Caco-2 (cell line): ENCODE measurements around the gene TP63. TPM values are rescaled to one million over a fixed set of nuclear protein-coding genes. Genes with fewer than 3 reads are reported as not detected.

ENCODE experiments used
- BruUV-seq: library from RNA; stranded (reverse); fragments of 400-500 nt; replicated peaks from 2 replicates; lab custom pipeline; 2021; lab: Mats Ljungman, UMichigan
- CTCF ChIA-PET: fragments of 300-600 bp; sonication (Branson Sonifier 250); formaldehyde crosslinking; loops from one replicate; lab custom pipeline; 2022; ENCODE audit warnings: antibody characterized with exemption; lab: Charles Lee
- POLR2A ChIA-PET: fragments of 300-600 bp; sonication (Branson Sonifier 250); formaldehyde crosslinking; loops from one replicate; lab custom pipeline; 2022; ENCODE audit warnings: antibody characterized with exemption; lab: Charles Lee
- DNase-seq, 2 experiments: peaks; one replicate each; pipeline versions ENCODE4 v3.0.0 to v3.0.0-alpha.2; 2020 to 2022
- H3K27me3 ChIP-seq: replicated peaks from 2 replicates; pipeline ENCODE4 v1.6.0; 2011; ENCODE audit warnings: low read length; ENCODE audit not compliant: control insufficient read depth, insufficient read depth
- H3K36me3 ChIP-seq: 2 replicates; pipeline ENCODE4 v1.5.1; 2011; ENCODE audit warnings: low read length; ENCODE audit not compliant: control insufficient read depth, insufficient read depth
- H3K4me1 ChIP-seq: fragments of 250-450 bp; sonication (Bioruptor Pico); 2 replicates; pipeline ENCODE4 v1.5.1; 2020; ENCODE audit warnings: mild to moderate bottlenecking
- H3K4me3 ChIP-seq: 2 replicates; pipeline ENCODE4 v1.5.1; 2011; ENCODE audit warnings: low read depth, mild to moderate bottlenecking, control low read depth, low read length
- H3K9me3 ChIP-seq: fragments of 250-450 bp; sonication (Bioruptor Pico); 2 replicates; pipeline ENCODE4 v1.5.1; 2020; ENCODE audit warnings: mild to moderate bottlenecking, moderate library complexity
- H3K27ac Mint-ChIP-seq: one replicate; pipeline ENCODE4 v1.8.0; 2022; ENCODE audit warnings: mixed read lengths; ENCODE audit not compliant: unreplicated experiment
- H3K27me3 Mint-ChIP-seq: one replicate; pipeline ENCODE4 v1.8.0; 2022; ENCODE audit warnings: mixed read lengths; ENCODE audit not compliant: insufficient read depth, unreplicated experiment
- H3K36me3 Mint-ChIP-seq: one replicate; pipeline ENCODE4 v1.8.0; 2022; ENCODE audit warnings: mild to moderate bottlenecking, mixed read lengths; ENCODE audit not compliant: insufficient read depth, unreplicated experiment
- H3K4me1 Mint-ChIP-seq: one replicate; pipeline ENCODE4 v1.8.0; 2022; ENCODE audit warnings: low read depth, mixed read lengths; ENCODE audit not compliant: unreplicated experiment
- H3K4me3 Mint-ChIP-seq: one replicate; pipeline ENCODE4 v1.8.0; 2022; ENCODE audit warnings: mild to moderate bottlenecking, moderate library complexity, mixed read lengths; ENCODE audit not compliant: unreplicated experiment
- H3K9me3 Mint-ChIP-seq: one replicate; pipeline ENCODE4 v1.8.0; 2022; ENCODE audit warnings: mixed read lengths; ENCODE audit not compliant: unreplicated experiment
- CTCF ChIP-seq, 2 experiments: fragments of 200-600 bp in 1 of 2; IDR thresholded peaks; 1 replicate in 1 of 2; 2 replicates in 1 of 2; pipeline versions ENCODE4 v1.5.1 to v1.8.0; 2011 to 2022; ENCODE audit warnings: antibody characterized with exemption in 1 of 2, control low read depth in 1 of 2, inconsistent platforms in 1 of 2, low read depth in 1 of 2, low read length in 1 of 2, mild to moderate bottlenecking in 1 of 2, moderate library complexity in 1 of 2; ENCODE audit not compliant: insufficient read depth in 1 of 2, severe bottlenecking in 1 of 2, unreplicated experiment in 1 of 2
- intact Hi-C: fragments of 100-400 bp; cut with micrococcal nuclease; formaldehyde crosslinking; loops from one replicate; pipeline ENCODE4 v1.10.0; 2022; ENCODE audit not compliant: unreplicated experiment
- total RNA-seq: library from RNA; stranded (reverse); gene quantifications from 2 replicates; pipeline ENCODE4 v1.2.3, GENCODE V29; 2022

TP63 gene
- total RNA-seq, 1 experiment from 2014 or later: 1.2 TPM

GRCh38 chr3:189868061-189868460 is 236.9 kb downstream of the TP63 start:
- Histone ChIP-seq H3K4me3 (no peak overlapping the region), H3K9me3 (no peaks in the 10 kb centered on the region), H3K27me3 (no peaks in the 10 kb centered on the region), H3K36me3 (no peaks in the 10 kb centered on the region), H3K4me1 (no peaks in the 10 kb centered on the region)
- intact Hi-C loops: no loop called here
- no peak for DNase-seq
- Mint-ChIP-seq H3K4me3 (no peak overlapping the region), H3K27me3 (no peaks in the 10 kb centered on the region), H3K36me3 (no peaks in the 10 kb centered on the region), H3K27ac (no peak overlapping the region), H3K4me1 (no peaks in the 10 kb centered on the region), H3K9me3 (no peaks in the 10 kb centered on the region)
- ChIA-PET POLR2A (no interaction called here), CTCF (no interaction called here)
- BruUV-seq: no TSS peak
- no peak for TF ChIP-seq CTCF (IDR thresholded peaks at IDR 0.05; ENCODE audit: insufficient read depth in 1 of 2, low read depth in 1 of 2, low read length in 1 of 2, severe bottlenecking in 1 of 2, unreplicated experiment in 1 of 2)

GRCh38 chr3:189869165-189869564 is 238.0 kb downstream of the TP63 start:
- intact Hi-C loops: no loop called here
- Mint-ChIP-seq H3K36me3 (no peaks in the 10 kb centered on the region), H3K9me3 (no peaks in the 10 kb centered on the region), H3K4me1 (no peaks in the 10 kb centered on the region), H3K27ac (no peak overlapping the region), H3K27me3 (no peaks in the 10 kb centered on the region), H3K4me3 (no peak overlapping the region)
- POLR2A ChIA-PET: no interaction called here
- Histone ChIP-seq H3K4me3 (no peak overlapping the region), H3K27me3 (no peaks in the 10 kb centered on the region), H3K4me1 (no peaks in the 10 kb centered on the region), H3K36me3 (no peaks in the 10 kb centered on the region), H3K9me3 (no peaks in the 10 kb centered on the region)
- no peak for DNase-seq
- TF ChIP-seq CTCF (IDR thresholded peaks at IDR 0.05; ENCODE audit: insufficient read depth in 1 of 2, low read depth in 1 of 2, low read length in 1 of 2, severe bottlenecking in 1 of 2, unreplicated experiment in 1 of 2): no peak
- CTCF ChIA-PET: no interaction called here
- BruUV-seq: no TSS peak

- Mint-ChIP-seq H3K27me3 (no peaks in the 10 kb centered on the region), H3K4me3 (no peak overlapping the region), H3K9me3 (no peaks in the 10 kb centered on the region), H3K4me1 (no peaks in the 10 kb centered on the region), H3K36me3 (no peaks in the 10 kb centered on the region), H3K27ac (no peak overlapping the region)
- ChIA-PET CTCF (no interaction called here), POLR2A (no interaction called here)
- Histone ChIP-seq H3K36me3 (no peaks in the 10 kb centered on the region), H3K9me3 (no peaks in the 10 kb centered on the region), H3K4me3 (no peak overlapping the region), H3K27me3 (no peaks in the 10 kb centered on the region), H3K4me1 (no peaks in the 10 kb centered on the region)
- intact Hi-C loops: no loop called here
- BruUV-seq: no TSS peak
- no peak for TF ChIP-seq CTCF (IDR thresholded peaks at IDR 0.05; ENCODE audit: insufficient read depth in 1 of 2, low read depth in 1 of 2, low read length in 1 of 2, severe bottlenecking in 1 of 2, unreplicated experiment in 1 of 2)
- no peak for DNase-seq
Measured at GRCh38 chr3:189871418-189871817, 240.2 kb downstream of the TP63 start.
